Measurements from ENCODE around the gene ZDHHC14.

DNA sequence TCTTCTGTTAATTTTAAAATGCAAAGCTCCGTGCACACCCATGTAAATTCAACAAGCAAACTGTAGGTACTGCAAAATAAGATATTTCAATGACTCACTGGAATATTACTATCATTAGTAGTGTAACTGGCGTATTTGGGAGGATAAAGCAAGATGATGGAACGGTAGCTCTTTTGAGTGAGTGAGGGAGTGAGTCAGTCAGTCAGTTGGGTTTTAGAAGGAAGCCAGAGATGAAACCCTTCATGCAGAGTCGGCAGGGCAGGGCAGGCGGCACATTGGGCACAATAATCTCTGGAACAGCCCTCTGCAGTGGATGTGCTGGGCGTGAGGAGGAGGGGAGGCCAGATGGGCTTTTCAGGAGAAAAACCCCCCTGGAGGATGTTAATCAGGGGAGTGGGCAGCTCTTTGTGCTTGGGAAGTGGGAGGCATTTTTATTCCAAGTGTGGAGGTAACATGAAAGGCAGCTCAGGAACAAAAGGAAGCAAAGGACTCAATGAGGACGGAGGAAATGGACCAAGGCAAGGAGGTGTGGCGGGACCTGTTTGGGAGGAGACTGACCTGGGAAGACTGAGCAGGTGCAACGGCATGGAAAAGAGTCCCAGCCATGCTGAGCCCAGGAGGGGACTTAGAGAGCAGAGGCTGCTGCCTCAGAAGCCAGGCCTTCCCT is 171.2 kb downstream of the ZDHHC14 start:
- TF ChIP-seq POLR2A (IDR thresholded peaks at IDR 0.05): no peak
- TF ChIP-seq, protein P1, sequence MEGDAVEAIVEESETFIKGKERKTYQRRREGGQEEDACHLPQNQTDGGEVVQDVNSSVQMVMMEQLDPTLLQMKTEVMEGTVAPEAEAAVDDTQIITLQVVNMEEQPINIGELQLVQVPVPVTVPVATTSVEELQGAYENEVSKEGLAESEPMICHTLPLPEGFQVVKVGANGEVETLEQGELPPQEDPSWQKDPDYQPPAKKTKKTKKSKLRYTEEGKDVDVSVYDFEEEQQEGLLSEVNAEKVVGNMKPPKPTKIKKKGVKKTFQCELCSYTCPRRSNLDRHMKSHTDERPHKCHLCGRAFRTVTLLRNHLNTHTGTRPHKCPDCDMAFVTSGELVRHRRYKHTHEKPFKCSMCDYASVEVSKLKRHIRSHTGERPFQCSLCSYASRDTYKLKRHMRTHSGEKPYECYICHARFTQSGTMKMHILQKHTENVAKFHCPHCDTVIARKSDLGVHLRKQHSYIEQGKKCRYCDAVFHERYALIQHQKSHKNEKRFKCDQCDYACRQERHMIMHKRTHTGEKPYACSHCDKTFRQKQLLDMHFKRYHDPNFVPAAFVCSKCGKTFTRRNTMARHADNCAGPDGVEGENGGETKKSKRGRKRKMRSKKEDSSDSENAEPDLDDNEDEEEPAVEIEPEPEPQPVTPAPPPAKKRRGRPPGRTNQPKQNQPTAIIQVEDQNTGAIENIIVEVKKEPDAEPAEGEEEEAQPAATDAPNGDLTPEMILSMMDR (IDR thresholded peaks at IDR 0.05): no peak
